ENCODE data around the gene CYP11A1.
A peak's percentile ranks its signal among the peaks of the same experiment; 100 is the strongest.

The CYP11A1 gene

GRCh38 chr15:74381190-74381453, 13.7 kb upstream of the CYP11A1 start:
- no peaks in the 10 kb centered on the region for H3K27me3 ChIP-seq (ENCODE audit: insufficient read depth, low read length)
- H3K36me3 ChIP-seq (ENCODE audit: insufficient read depth, low read length): no peaks in the 10 kb centered on the region
- H2AFZ ChIP-seq (ENCODE audit: low read length, unreplicated experiment): no peak overlapping the region
- H3K79me2 ChIP-seq (ENCODE audit: control insufficient read depth, insufficient read depth, low read length, unreplicated experiment): no peaks in the 10 kb centered on the region
- H3K4me3 ChIP-seq (ENCODE audit: low read depth, low read length): no peak overlapping the region
- H3K27ac ChIP-seq (ENCODE audit: low read depth, low read length): no peak overlapping the region
- H3K4me1 ChIP-seq (ENCODE audit: control insufficient read depth, insufficient read depth, low read length, unreplicated experiment): peaks cover 37% of the 10 kb centered on the region

- H3K27me3 ChIP-seq (ENCODE audit: insufficient read depth, low read length): no peaks in the 10 kb centered on the region
- H2AFZ ChIP-seq (ENCODE audit: low read length, unreplicated experiment): no peak overlapping the region
- no peaks in the 10 kb centered on the region for H3K36me3 ChIP-seq (ENCODE audit: insufficient read depth, low read length)
- peaks cover 33% of the 10 kb centered on the region for H3K4me1 ChIP-seq (ENCODE audit: control insufficient read depth, insufficient read depth, low read length, unreplicated experiment)
- H3K79me2 ChIP-seq (ENCODE audit: control insufficient read depth, insufficient read depth, low read length, unreplicated experiment): no peaks in the 10 kb centered on the region
- no peak overlapping the region for H3K4me3 ChIP-seq (ENCODE audit: low read depth, low read length)
- no peak overlapping the region for H3K27ac ChIP-seq (ENCODE audit: low read depth, low read length)
Observed at GRCh38 chr15:74380361-74381189, 13.1 kb upstream of the CYP11A1 start.

GRCh38 chr15:74378848-74379247, 11.4 kb upstream of the CYP11A1 start:
- H3K4me1 ChIP-seq (ENCODE audit: control insufficient read depth, insufficient read depth, low read length, unreplicated experiment): peaks cover 23% of the 10 kb centered on the region
- H3K27me3 ChIP-seq (ENCODE audit: insufficient read depth, low read length): no peaks in the 10 kb centered on the region
- no peaks in the 10 kb centered on the region for H3K36me3 ChIP-seq (ENCODE audit: insufficient read depth, low read length)
- H3K4me3 ChIP-seq (ENCODE audit: low read depth, low read length): no peak overlapping the region
- no peak overlapping the region for H2AFZ ChIP-seq (ENCODE audit: low read length, unreplicated experiment)
- no peaks in the 10 kb centered on the region for H3K79me2 ChIP-seq (ENCODE audit: control insufficient read depth, insufficient read depth, low read length, unreplicated experiment)
- H3K27ac ChIP-seq (ENCODE audit: low read depth, low read length): no peak overlapping the region

- H3K4me3 ChIP-seq (ENCODE audit: low read depth, low read length): no peak overlapping the region
- no peaks in the 10 kb centered on the region for H3K36me3 ChIP-seq (ENCODE audit: insufficient read depth, low read length)
- H3K4me1 ChIP-seq (ENCODE audit: control insufficient read depth, insufficient read depth, low read length, unreplicated experiment): peaks cover 17% of the 10 kb centered on the region
- no peaks in the 10 kb centered on the region for H3K27me3 ChIP-seq (ENCODE audit: insufficient read depth, low read length)
- H3K27ac ChIP-seq (ENCODE audit: low read depth, low read length): no peak overlapping the region
- no peaks in the 10 kb centered on the region for H3K79me2 ChIP-seq (ENCODE audit: control insufficient read depth, insufficient read depth, low read length, unreplicated experiment)
- H2AFZ ChIP-seq (ENCODE audit: low read length, unreplicated experiment): no peak overlapping the region
Observed at GRCh38 chr15:74377831-74378766, 10.7 kb upstream of the CYP11A1 start.

- Histone ChIP-seq H3K4me1 (ENCODE audit: control insufficient read depth, insufficient read depth, low read length, unreplicated experiment) (peaks cover 14% of the 10 kb centered on the region), H3K79me2 (ENCODE audit: control insufficient read depth, insufficient read depth, low read length, unreplicated experiment) (no peaks in the 10 kb centered on the region), H3K27me3 (ENCODE audit: insufficient read depth, low read length) (no peaks in the 10 kb centered on the region), H2AFZ (ENCODE audit: low read length, unreplicated experiment) (no peak overlapping the region), H3K4me3 (ENCODE audit: low read depth, low read length) (no peak overlapping the region), H3K27ac (ENCODE audit: low read depth, low read length) (no peak overlapping the region), H3K36me3 (ENCODE audit: insufficient read depth, low read length) (no peaks in the 10 kb centered on the region)
Observed at GRCh38 chr15:74376825-74377581, 9.6 kb upstream of the CYP11A1 start.

GRCh38 chr15:74376226-74376625, 8.8 kb upstream of the CYP11A1 start:
- Histone ChIP-seq H3K4me1 (ENCODE audit: control insufficient read depth, insufficient read depth, low read length, unreplicated experiment) (peaks cover 7% of the 10 kb centered on the region), H3K27me3 (ENCODE audit: insufficient read depth, low read length) (no peaks in the 10 kb centered on the region), H3K4me3 (ENCODE audit: low read depth, low read length) (no peak overlapping the region), H3K27ac (ENCODE audit: low read depth, low read length) (no peak overlapping the region), H3K79me2 (ENCODE audit: control insufficient read depth, insufficient read depth, low read length, unreplicated experiment) (no peaks in the 10 kb centered on the region), H3K36me3 (ENCODE audit: insufficient read depth, low read length) (no peaks in the 10 kb centered on the region), H2AFZ (ENCODE audit: low read length, unreplicated experiment) (no peak overlapping the region)

GRCh38 chr15:74375303-74375693, 7.9 kb upstream of the CYP11A1 start:
- Histone ChIP-seq H3K27me3 (ENCODE audit: insufficient read depth, low read length) (no peaks in the 10 kb centered on the region; the same call in 1 of the 2 replicates), H3K27ac (ENCODE audit: low read depth, low read length) (no peak overlapping the region), H3K4me3 (ENCODE audit: low read depth, low read length) (no peak overlapping the region), H2AFZ (ENCODE audit: low read length, unreplicated experiment) (no peak overlapping the region), H3K4me1 (ENCODE audit: control insufficient read depth, insufficient read depth, low read length, unreplicated experiment) (peaks cover 7% of the 10 kb centered on the region), H3K79me2 (ENCODE audit: control insufficient read depth, insufficient read depth, low read length, unreplicated experiment) (no peaks in the 10 kb centered on the region), H3K36me3 (ENCODE audit: insufficient read depth, low read length) (no peaks in the 10 kb centered on the region)

GRCh38 chr15:74374648-74375302, 7.3 kb upstream of the CYP11A1 start:
- H3K4me3 ChIP-seq (ENCODE audit: low read depth, low read length): peak overlapping the region; percentile 85
- H2AFZ ChIP-seq (ENCODE audit: low read length, unreplicated experiment): no peak overlapping the region
- no peaks in the 10 kb centered on the region; the same call in 1 of the 2 replicates for H3K27me3 ChIP-seq (ENCODE audit: insufficient read depth, low read length)
- no peaks in the 10 kb centered on the region for H3K79me2 ChIP-seq (ENCODE audit: control insufficient read depth, insufficient read depth, low read length, unreplicated experiment)
- peaks cover 7% of the 10 kb centered on the region for H3K4me1 ChIP-seq (ENCODE audit: control insufficient read depth, insufficient read depth, low read length, unreplicated experiment)
- H3K36me3 ChIP-seq (ENCODE audit: insufficient read depth, low read length): no peaks in the 10 kb centered on the region
- H3K27ac ChIP-seq (ENCODE audit: low read depth, low read length): no peak overlapping the region

- Histone ChIP-seq H3K27ac (ENCODE audit: low read depth, low read length) (no peak overlapping the region), H2AFZ (ENCODE audit: low read length, unreplicated experiment) (peak overlapping the region; percentile 72), H3K36me3 (ENCODE audit: insufficient read depth, low read length) (no peaks in the 10 kb centered on the region), H3K27me3 (ENCODE audit: insufficient read depth, low read length) (no peaks in the 10 kb centered on the region; the same call in 1 of the 2 replicates), H3K79me2 (ENCODE audit: control insufficient read depth, insufficient read depth, low read length, unreplicated experiment) (no peaks in the 10 kb centered on the region), H3K4me1 (ENCODE audit: control insufficient read depth, insufficient read depth, low read length, unreplicated experiment) (peaks cover 7% of the 10 kb centered on the region), H3K4me3 (ENCODE audit: low read depth, low read length) (peak overlapping the region; percentile 85)
Observed at GRCh38 chr15:74373731-74374647, 6.5 kb upstream of the CYP11A1 start.

Measured in ACC112 (cell line).